GM23248 (cell line): ENCODE data around the gene ZNF514.

Experiments
- EZH2 ChIP-seq: fragments of 200-600 bp; sonication (generic); IDR thresholded peaks from 2 replicates; pipeline ENCODE4 v1.6.1; 2018; ENCODE audit warnings: antibody characterized with exemption, mild to moderate bottlenecking; ENCODE audit not compliant: insufficient read depth, poor library complexity, severe bottlenecking
- EZH2phosphoT487 ChIP-seq: fragments of 200-600 bp; sonication (generic); IDR thresholded peaks from 2 replicates; pipeline ENCODE4 v1.6.1; 2018; ENCODE audit warnings: antibody characterized with exemption, moderate library complexity, mild to moderate bottlenecking, low read depth; ENCODE audit not compliant: insufficient read depth

DNA sequence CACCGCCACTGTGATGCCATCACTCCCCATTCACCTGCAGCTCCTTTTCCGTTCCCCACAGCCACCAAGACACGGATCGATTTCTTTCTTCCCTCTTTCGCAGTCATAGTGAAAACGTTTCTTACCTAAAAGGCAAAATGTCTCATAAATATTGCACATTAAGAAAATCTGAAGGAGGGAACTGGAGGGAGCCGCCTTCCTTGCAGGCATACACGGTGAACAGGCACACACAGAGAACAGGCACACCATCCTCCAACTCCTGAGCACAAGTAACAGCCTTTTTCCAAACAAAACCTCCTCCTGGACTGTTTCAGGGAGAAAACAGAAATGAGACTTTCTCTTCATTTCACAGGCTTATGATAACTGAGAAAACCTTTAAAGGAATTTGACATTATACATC is 55.0 kb downstream of the ZNF514 start:
- TF ChIP-seq EZH2 (no peak), EZH2phosphoT487 (no peak)
